HG03571 (cell line): ENCODE measurements around the gene STRBP.
"Not testable (repeated sequence)": the region's sequence is repeated elsewhere in the genome, so short reads cannot be mapped to it uniquely, and the experiment has no call there.

Source experiments
- ATAC-seq: cut with Tn5 transposase; IDR thresholded peaks from one replicate; pipeline ENCODE4 v1.9.1; 2021; ENCODE audit not compliant: unreplicated experiment

STRBP gene

DNA sequence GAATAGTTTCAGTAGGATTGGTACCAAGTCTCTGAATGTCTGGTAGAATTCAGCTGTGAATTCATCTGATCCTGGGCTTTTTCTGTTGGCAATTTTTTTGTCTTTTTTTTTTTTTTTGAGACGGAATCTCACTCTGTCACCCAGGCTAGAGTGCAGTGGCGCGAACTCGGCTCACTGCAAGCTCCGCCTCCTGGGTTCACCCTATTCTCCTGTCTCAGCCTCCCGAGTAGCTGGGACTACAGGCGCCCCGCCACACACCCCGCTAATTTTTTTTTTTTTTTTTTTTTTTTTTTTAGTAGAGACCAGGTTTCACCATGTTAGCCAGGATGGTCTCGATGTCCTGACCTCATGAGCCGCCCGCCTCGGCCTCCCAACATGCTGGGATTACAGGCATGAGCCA, 67.9 kb downstream of the STRBP start:
- ATAC-seq, result not testable (repeated sequence)

DNA sequence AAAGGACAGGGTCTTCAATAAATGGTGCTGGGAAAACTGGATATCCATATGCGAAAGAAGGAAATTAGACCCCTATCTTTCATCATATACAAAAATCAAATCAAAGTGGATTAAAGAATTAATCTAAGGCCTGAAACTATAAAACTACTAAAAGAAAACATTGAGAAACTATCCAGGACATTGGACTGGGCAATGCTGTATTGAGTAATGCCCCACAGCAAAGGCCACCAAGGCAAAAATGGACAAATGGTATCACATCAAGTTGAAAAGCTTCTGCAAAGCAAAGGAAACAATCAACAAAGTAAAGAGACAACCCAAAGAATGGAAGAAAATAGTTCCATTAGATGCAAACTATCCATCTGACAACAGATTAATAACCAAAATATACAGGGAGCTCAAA, 72.3 kb downstream of the STRBP start:
- ATAC-seq, result no peak

DNA sequence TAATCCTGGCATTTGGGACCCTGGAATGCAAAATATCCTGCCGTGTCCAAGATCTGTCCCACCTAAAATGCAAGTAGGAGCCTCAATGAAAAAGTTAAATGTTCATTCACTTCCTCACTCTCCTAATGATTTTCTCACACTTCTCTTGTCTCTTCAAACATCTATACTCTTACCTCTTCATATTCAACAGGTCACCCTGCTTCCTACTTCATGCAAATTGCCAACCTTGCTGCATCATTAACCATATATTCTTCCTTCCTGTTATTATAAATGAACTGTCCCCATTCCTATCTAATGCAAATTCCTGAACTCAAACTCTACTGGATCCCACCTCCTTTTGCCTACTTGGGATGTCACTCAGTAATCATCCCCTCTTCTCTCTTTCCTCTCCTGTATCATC, 74.4 kb downstream of the STRBP start:
- ATAC-seq, result no peak

DNA sequence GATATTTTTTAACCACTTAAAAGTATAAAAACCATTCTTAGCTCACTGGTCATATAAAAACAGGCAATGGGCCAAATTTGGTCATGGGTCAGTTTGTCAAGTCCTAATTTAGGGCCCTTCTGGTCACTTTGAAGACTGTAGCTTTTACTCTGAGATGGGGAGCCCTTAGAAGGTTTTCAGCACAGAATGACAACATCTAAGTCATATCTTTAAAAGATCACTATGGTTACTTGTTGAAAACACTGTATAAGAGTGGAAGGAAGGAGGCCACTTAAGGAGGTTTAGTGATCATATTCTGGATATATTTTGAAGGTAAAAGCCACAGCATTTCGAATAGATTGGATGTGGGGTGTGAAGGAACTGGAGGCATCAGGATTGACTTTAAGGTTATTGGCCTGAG, 76.7 kb downstream of the STRBP start:
- ATAC-seq, result no peak

DNA sequence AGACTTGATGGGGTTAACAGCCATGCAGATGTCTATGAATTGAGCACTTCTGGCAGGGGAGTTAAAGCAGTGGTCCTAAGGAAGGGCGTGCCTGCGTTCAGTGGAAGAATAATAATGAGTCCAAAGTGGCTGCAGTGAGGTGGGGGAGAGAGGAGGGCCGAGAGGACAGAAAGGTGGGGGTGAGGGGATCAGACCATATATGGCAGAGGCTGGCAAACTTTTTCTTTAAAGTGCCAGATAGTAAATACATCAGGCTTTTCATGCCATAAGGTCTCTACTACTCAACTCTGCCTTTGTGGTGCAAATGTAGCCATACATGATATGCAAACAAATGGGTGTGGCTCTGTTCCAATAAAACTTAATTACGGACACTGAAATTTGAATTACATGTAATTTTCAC, 77.1 kb downstream of the STRBP start:
- ATAC-seq, result no peak

DNA sequence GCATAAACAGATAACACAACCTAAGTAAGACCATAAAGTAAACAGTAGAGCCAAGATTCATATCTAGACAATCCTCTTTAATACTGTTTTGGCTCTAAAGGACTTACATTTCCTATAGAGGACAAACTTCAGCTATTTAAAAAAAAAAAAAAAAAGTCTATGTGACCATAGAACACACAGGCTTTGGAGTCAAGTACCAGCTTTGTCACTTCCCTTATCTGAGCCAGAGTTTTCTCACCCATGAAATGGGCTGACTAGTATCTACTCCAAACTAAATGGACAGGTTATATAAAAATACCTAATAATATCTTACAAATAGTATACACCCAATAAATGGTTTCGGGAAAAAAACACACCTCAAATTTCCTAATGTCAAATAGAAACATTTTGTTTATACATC, 81.3 kb downstream of the STRBP start:
- no peak for ATAC-seq

DNA sequence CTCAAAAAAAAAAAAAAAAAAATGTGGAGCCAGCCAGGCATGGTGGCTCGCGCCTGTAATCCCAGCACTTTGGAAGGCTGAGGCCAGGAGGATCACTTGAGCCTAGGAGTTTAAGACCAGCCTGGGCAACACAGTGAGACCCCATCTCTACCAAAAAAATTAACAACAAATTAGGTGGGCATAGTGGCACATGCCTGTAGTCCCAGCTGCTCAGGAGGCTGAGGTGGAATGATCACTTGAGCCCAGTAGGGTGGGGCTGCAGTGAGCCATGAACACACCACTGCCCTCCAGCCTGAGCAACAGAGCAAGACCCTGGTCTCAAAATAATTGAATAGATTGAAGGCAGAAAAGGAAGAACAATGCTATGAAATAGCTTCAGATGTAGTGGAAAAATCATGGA, 82.4 kb downstream of the STRBP start:
- not testable (repeated sequence) for ATAC-seq

DNA sequence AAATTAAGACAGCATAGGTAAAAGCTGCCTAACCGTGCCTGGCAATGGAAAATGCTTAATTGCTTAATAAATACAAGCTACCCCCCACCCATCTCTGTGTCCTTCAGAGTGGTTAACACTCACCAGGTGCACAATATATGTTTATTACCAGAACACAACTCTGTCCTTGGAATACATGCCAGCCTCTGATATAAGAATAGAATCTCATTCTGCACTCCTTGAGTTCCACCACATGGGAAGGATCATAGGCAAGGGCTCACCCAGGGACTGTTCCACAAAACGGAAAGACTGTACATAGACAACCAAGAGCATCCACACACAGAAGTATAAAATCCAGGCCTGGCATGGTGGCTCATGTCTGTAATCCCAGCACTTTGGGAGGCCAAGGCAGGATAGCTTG, 91.4 kb downstream of the STRBP start:
- no peak for ATAC-seq

DNA sequence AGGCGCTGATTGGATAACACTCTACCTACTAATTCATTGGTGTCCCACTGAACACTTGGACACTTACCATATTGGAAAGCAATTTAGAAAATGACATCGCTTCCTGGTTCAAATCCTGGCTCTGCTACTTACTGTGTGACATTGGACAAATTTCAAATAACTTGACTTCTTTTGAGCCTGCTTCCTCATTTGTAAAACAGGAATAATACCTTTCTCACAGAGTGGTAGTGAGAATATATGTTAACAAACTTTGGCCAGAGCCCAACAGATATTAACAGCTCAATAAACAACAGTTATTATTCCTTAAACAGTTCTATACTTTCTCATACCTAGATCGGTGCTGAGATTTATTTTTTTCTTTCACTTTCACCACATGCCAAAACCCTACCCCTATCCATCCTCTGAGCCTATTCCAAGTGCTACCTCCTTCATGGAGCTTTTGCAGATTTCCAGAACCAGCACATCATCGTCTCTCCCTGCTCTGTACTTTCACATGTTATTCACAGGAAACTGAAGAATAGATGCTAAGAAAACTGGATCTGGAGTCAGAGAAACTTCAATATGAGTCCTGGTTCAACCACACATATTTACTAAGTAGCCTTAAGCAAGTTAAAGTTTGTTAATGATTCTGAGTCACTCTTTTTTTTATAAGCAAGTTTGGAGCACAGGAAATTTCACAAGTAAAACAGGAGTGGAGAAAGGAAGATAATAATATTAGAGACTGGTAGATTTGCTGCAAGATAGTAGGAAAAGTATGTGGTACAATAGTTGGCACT, 92.3 kb downstream of the STRBP start:
- no peak for ATAC-seq

GRCh38 chr9:123174887-123175518, 93.4 kb downstream of the STRBP start:
- peak; percentile 87 for ATAC-seq

DNA sequence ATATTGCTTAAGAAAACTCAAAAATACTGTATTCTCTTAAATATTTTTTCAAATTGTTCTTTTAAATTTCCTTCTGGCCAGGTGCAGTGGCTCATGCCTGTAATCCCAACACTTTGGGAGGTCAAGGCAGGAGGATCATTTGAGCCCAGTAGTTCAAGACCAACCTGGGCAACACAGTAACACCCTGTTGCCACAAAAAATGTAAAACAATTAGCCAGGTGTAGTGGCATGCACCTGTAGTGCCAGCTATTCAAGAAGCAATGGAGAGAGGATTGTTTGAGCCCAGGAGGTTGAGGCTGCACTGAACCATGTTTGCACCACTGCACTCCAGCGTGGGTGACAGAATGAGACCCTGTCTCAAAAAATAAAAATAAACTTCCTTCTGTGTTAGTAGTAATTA, 94.3 kb downstream of the STRBP start:
- no peak for ATAC-seq

- no peak for ATAC-seq
Measured at GRCh38 chr9:123169926-123170325, 98.5 kb downstream of the STRBP start.

DNA sequence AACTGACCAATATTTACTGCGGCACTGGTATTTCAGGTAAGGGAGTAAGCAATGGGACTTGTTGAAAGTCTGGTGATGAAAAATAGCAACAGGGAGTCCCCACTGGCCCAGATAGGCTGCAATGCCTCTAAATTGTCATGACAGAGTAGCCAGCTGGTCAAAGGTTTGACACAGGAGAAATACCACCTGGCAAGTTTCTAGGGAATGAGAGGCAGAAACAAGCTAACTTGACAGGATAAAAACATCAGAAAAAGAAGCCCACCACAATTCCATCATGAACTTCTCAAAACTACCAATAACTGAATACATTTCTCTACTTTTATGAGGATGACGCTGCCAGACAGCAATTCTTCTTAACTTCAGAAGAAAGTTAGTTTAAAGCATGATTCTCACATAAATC, 99.8 kb downstream of the STRBP start:
- ATAC-seq, result no peak

- no peak for ATAC-seq
Measured at GRCh38 chr9:123167474-123167873, 100.9 kb downstream of the STRBP start.

DNA sequence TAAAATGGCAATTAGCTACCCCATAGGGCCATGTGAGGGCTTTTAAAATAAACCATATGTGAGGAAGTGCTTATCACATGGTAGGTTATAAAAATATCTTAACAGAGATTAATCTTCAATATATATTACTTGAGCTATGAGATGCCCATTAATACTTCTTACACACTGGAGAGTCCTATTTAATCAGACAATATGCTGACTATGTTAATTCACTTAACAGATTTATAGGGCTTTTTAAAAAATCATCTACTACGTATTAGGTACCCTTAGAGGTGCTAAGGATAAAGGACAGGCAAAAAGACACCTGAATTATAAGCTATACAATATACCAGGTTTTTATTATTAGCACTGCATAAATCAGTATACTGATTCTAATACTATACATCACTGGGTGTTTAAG, 102.6 kb downstream of the STRBP start:
- no peak for ATAC-seq

DNA sequence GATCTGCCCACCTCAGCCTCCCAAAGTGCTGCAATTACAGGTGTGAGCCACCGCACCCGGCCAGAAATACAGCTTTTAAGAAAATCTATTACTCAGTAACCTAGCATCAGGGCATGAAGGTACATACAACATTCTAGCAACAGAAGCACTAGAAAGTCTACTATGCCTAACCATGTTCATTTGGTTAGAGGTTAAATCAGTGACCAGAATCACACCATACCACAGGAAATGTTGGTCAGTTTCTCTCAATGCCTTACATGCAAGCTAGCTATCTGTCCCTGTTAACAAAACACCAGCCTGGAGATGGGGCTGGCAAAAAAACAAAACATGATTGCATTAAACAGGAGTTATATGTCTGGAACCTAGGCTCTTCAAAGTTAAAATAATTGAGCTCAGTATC, 104.1 kb downstream of the STRBP start:
- ATAC-seq, result no peak

- ATAC-seq, result no peak
Measured at GRCh38 chr9:123162791-123163345, 105.5 kb downstream of the STRBP start.

DNA sequence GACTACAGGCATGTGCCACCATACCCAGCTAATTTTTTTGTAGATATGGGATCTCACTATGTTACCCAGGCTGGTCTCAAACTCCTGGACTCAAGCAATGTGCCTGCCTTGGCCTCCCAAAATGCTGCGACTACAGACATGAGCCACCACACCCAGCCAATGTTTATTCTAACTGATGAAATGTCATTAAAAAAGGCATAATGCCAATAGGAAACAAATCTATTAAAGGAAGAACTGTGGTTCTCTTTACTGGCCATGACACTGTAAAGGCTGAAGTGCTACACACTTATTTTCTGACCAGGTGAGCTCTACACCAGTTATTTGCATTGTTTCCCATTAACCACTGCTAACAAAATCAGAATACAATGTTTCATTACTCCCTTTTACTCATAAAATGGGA, 106.0 kb downstream of the STRBP start:
- no peak for ATAC-seq

GRCh38 chr9:123157221-123157620, 111.2 kb downstream of the STRBP start:
- no peak for ATAC-seq

DNA sequence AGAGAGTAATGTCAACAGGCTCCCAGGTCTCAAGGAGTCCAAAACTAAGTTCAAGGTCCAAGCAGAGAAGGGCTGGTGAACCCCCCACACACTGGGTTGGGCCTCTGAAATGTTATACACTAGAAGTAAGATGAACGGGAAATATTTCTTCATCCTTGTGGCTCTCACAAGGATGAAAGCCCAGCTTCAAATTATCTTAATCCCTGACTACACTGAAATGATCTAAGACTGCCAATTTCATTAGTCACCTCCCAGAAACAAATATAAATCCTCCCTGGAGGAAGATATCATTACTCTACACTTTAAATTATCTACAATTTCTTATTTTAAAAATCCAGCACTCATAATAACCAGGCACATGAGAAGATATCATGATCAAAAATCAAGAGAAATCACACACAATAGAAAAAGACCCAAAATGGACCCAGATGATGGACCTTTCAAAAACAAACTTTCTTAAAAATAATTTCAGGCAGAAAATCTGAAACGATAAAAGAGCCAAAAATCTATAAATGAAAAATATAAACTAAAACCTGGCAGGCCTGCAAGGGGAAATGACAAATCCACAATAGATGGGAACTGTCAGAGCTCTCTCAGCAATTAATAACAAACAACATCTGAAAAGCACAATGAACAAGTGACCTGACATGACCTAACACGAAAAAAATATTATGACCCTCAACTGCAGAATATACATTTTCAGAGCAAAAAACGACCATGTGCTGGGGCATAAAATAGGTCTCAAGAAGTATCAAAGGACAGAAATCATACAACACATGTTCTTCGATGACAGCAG, 117.5 kb downstream of the STRBP start:
- no peak for ATAC-seq

DNA sequence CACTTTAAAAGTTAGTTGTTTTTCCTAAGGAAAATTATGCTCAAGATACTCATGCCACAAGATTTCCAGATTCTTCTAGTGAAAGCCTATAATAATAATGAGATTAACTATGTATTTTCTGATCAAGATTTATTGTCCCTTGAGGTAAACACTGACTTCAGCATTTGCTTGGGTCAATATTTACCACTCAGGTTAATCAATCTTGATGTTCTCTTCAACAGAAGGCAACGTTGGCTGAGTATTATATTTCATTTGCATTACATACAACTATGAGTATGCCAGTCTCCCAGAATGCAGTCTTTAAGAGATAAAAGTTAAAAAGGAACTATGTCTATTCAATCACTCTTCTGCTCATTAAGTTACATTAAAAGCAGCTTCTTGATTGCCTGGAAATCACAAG, 119.3 kb downstream of the STRBP start:
- ATAC-seq, result no peak

- ATAC-seq, result no peak
Measured at GRCh38 chr9:123138163-123138562, 130.2 kb downstream of the STRBP start.
